HFF-Myc (cell line): ENCODE data around the gene RHOF.
A peak's percentile ranks its signal among the peaks of the same experiment; 100 is the strongest.

Experiments
- DNase-seq: peaks from one replicate; pipeline ENCODE4 v3.0.0-alpha.2; 2011; ENCODE audit warnings: low read depth; ENCODE audit errors: extremely low read depth
- H3K4me3 ChIP-seq: replicated peaks from 2 replicates; pipeline ENCODE4 v1.5.1; 2011; ENCODE audit warnings: low read depth, mild to moderate bottlenecking, control low read depth, low read length
- TF ChIP-seq, protein P1 (sequence below): IDR thresholded peaks from 2 replicates; pipeline ENCODE4 v1.5.1; 2012; ENCODE audit warnings: mild to moderate bottlenecking, low read depth, low read length, control low read depth; ENCODE audit errors: missing control alignments

RHOF gene

GRCh38 chr12:121799842-121800693, 6.6 kb upstream of the RHOF start:
- DNase-seq = no peak
- peak overlapping the region; percentile 63 for H3K4me3 ChIP-seq
- TF ChIP-seq, protein P1, sequence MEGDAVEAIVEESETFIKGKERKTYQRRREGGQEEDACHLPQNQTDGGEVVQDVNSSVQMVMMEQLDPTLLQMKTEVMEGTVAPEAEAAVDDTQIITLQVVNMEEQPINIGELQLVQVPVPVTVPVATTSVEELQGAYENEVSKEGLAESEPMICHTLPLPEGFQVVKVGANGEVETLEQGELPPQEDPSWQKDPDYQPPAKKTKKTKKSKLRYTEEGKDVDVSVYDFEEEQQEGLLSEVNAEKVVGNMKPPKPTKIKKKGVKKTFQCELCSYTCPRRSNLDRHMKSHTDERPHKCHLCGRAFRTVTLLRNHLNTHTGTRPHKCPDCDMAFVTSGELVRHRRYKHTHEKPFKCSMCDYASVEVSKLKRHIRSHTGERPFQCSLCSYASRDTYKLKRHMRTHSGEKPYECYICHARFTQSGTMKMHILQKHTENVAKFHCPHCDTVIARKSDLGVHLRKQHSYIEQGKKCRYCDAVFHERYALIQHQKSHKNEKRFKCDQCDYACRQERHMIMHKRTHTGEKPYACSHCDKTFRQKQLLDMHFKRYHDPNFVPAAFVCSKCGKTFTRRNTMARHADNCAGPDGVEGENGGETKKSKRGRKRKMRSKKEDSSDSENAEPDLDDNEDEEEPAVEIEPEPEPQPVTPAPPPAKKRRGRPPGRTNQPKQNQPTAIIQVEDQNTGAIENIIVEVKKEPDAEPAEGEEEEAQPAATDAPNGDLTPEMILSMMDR = no peak

- peak overlapping the region; percentile 63 for H3K4me3 ChIP-seq
- TF ChIP-seq, protein P1 = no peak
- no peak for DNase-seq
Measured at GRCh38 chr12:121799156-121799841, 5.8 kb upstream of the RHOF start.

- peak overlapping the region; percentile 63 for H3K4me3 ChIP-seq
- TF ChIP-seq, protein P1 = no peak
- no peak for DNase-seq
Measured at GRCh38 chr12:121798787-121799155, 5.3 kb upstream of the RHOF start.

- TF ChIP-seq, protein P1 = no peak
- no peak for DNase-seq
- peak overlapping the region; percentile 63 for H3K4me3 ChIP-seq
Measured at GRCh38 chr12:121797937-121798786, 4.7 kb upstream of the RHOF start.

DNA sequence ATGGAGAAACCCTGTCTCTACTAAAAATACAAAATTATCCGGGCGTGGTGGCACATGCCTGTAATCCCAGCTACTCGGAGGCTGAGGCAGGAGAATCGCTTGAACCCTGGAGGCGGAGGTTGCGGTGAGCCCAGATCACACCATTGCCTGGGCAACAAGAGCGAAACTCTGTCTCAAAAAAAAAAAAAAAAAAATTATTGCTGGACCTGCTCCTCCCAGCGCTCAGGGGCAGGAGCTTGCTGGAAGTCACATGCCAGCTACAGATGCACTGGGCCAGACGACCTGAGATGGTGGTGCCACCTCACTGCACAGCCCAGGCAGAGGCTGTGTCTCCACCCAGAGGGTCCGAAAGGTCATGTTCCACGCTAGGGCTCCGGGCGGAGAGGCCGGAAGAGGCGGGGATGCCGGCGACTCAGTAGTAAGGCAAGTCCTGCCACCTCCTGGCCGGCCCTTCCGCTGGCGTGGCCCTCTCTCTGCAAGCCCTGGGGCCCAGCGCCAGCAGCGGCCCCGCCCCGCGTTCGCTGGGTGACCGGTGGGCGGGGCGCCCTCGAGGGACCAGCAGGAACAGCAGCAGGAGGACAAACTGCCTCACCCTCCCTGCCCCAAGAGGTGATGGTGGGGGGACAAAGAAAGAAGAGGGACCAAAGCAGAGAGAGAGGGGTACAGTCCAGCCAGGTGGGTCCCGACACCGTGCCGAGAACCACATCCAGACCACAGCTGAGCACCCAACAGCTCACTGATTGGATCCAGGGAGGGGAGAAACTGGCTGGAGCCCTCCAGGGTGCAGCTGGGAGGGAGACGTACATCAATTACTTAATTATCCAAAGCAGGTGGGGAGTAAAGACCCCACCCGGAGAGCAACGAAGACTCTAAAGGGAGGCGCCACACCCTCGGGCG, 3.6 kb upstream of the RHOF start:
- DNase-seq = no peak
- TF ChIP-seq, protein P1 = no peak
- peak overlapping the region; percentile 63 for H3K4me3 ChIP-seq
